Neural progenitor cell (in vitro differentiated cells): Measurements from ENCODE around the gene LTB. TPM values are rescaled to one million over a fixed set of nuclear protein-coding genes. Genes with fewer than 3 reads are reported as not detected.

Experiments used
- DNase-seq: peaks from one replicate; pipeline ENCODE4 v3.0.0-alpha.2; 2016; ENCODE audit warnings: low spot score
- H2AFZ ChIP-seq: fragments of 200-600 bp; sonication (generic); replicated peaks from 2 replicates; pipeline ENCODE4 v1.6.1; 2016; ENCODE audit warnings: antibody characterized with exemption
- H3F3A ChIP-seq: fragments of 200-600 bp; sonication (generic); 2 replicates; pipeline ENCODE4 v1.6.1; 2016; ENCODE audit warnings: antibody characterized with exemption, low read depth
- H3K27ac ChIP-seq: fragments of 200-600 bp; sonication (generic); 2 replicates; pipeline ENCODE4 v1.5.1; 2016; ENCODE audit warnings: mild to moderate bottlenecking
- H3K27me3 ChIP-seq: fragments of 200-600 bp; sonication (generic); 2 replicates; pipeline ENCODE4 v1.6.1; 2016; ENCODE audit warnings: mild to moderate bottlenecking, moderate library complexity
- H3K36me3 ChIP-seq: fragments of 200-600 bp; sonication (generic); 2 replicates; pipeline ENCODE4 v1.5.1; 2016
- H3K4me1 ChIP-seq: fragments of 200-600 bp; sonication (generic); 2 replicates; pipeline ENCODE4 v1.6.1; 2016; ENCODE audit warnings: mixed run types
- H3K4me2 ChIP-seq: fragments of 200-600 bp; sonication (generic); 2 replicates; pipeline ENCODE4 v1.6.1; 2016
- H3K4me3 ChIP-seq: fragments of 200-600 bp; sonication (generic); 2 replicates; pipeline ENCODE4 v1.5.1; 2016
- H3K79me2 ChIP-seq: fragments of 200-600 bp; sonication (generic); 2 replicates; pipeline ENCODE4 v1.6.1; 2016; ENCODE audit warnings: low read depth
- H3K9ac ChIP-seq: fragments of 200-600 bp; sonication (generic); 2 replicates; pipeline ENCODE4 v1.6.1; 2016
- H3K9me3 ChIP-seq: fragments of 200-600 bp; sonication (generic); 2 replicates; pipeline ENCODE4 v1.5.1; 2016; ENCODE audit warnings: low read depth
- H4K20me1 ChIP-seq: fragments of 200-600 bp; sonication (generic); 2 replicates; pipeline ENCODE4 v1.6.1; 2016; ENCODE audit warnings: low read depth
- H3K27ac Mint-ChIP-seq: 3 replicates; pipeline ENCODE4 v1.8.0; 2021; ENCODE audit warnings: mixed read lengths
- H3K27me3 Mint-ChIP-seq: 2 replicates; pipeline ENCODE4 v1.8.0; 2022; ENCODE audit warnings: low read depth, mild to moderate bottlenecking, inconsistent platforms, moderate library complexity, mixed read lengths; ENCODE audit not compliant: insufficient read depth
- H3K36me3 Mint-ChIP-seq: 3 replicates; pipeline ENCODE4 v1.8.0; 2021; ENCODE audit warnings: mixed read lengths
- H3K4me1 Mint-ChIP-seq: 3 replicates; pipeline ENCODE4 v1.8.0; 2021; ENCODE audit warnings: mixed read lengths
- H3K4me3 Mint-ChIP-seq: 3 replicates; pipeline ENCODE4 v1.8.0; 2021; ENCODE audit warnings: mild to moderate bottlenecking, moderate library complexity, mixed read lengths
- H3K9me3 Mint-ChIP-seq: 3 replicates; pipeline ENCODE4 v1.8.0; 2020; ENCODE audit warnings: mixed read lengths
- CTCF ChIP-seq: fragments of 200-600 bp; sonication (generic); IDR thresholded peaks from 2 replicates; pipeline ENCODE4 v1.5.1; 2017; ENCODE audit warnings: antibody characterized with exemption, mild to moderate bottlenecking
- EZH2 ChIP-seq: fragments of 200-600 bp; sonication (generic); IDR thresholded peaks from 2 replicates; pipeline ENCODE4 v1.6.1; 2017; ENCODE audit warnings: antibody characterized with exemption, mild to moderate bottlenecking, moderate library complexity
- EZH2phosphoT487 ChIP-seq: fragments of 200-600 bp; sonication (generic); IDR thresholded peaks from 2 replicates; pipeline ENCODE4 v1.6.1; 2017; ENCODE audit warnings: antibody characterized with exemption
- total RNA-seq: library from RNA; depleted of rRNA; stranded (reverse); fragments of >200 nt; gene quantifications from 2 replicates; pipeline ENCODE4 v1.2.3, GENCODE V29; 2015; ENCODE audit warnings: low replicate concordance

Gene LTB
- total RNA-seq, 1 donor from 2014 or later: not detected

- Mint-ChIP-seq H3K4me1 (peaks cover 2% of the 10 kb centered on the region), H3K27me3 (no peaks in the 10 kb centered on the region), H3K36me3 (no peaks in the 10 kb centered on the region), H3K9me3 (no peaks in the 10 kb centered on the region), H3K27ac (no peak overlapping the region), H3K4me3 (no peak overlapping the region)
- no peak overlapping the region for H3K27ac ChIP-seq
- TF ChIP-seq CTCF (no peak), EZH2 (no peak), EZH2phosphoT487 (no peak)
- H3K4me3 ChIP-seq: no peak overlapping the region
- H3K4me2 ChIP-seq: no peak overlapping the region
- DNase-seq: no peak
- H3K9ac ChIP-seq: no peak overlapping the region
- H3K27me3 ChIP-seq: no peaks in the 10 kb centered on the region
- H3F3A ChIP-seq: no peaks in the 10 kb centered on the region
- H3K9me3 ChIP-seq: no peaks in the 10 kb centered on the region
- no peaks in the 10 kb centered on the region for H3K36me3 ChIP-seq
- no peaks in the 10 kb centered on the region for H3K4me1 ChIP-seq
- H2AFZ ChIP-seq: no peak overlapping the region
- no peaks in the 10 kb centered on the region for H4K20me1 ChIP-seq
- H3K79me2 ChIP-seq: no peaks in the 10 kb centered on the region
Observed at GRCh38 chr6:31609519-31610406, 27.5 kb upstream of the LTB start.

- Mint-ChIP-seq H3K36me3 (no peaks in the 10 kb centered on the region), H3K27me3 (no peaks in the 10 kb centered on the region), H3K4me3 (no peak overlapping the region), H3K27ac (no peak overlapping the region), H3K4me1 (no peaks in the 10 kb centered on the region), H3K9me3 (no peaks in the 10 kb centered on the region)
- H3K9me3 ChIP-seq: no peaks in the 10 kb centered on the region
- H3K4me3 ChIP-seq: no peak overlapping the region
- H3K27me3 ChIP-seq: no peaks in the 10 kb centered on the region
- H3K36me3 ChIP-seq: no peaks in the 10 kb centered on the region
- TF ChIP-seq EZH2phosphoT487: no peak
- no peak for TF ChIP-seq EZH2
- TF ChIP-seq CTCF: no peak
- DNase-seq: no peak
- H3F3A ChIP-seq: no peaks in the 10 kb centered on the region
- H3K27ac ChIP-seq: no peak overlapping the region
- H3K79me2 ChIP-seq: no peaks in the 10 kb centered on the region
- no peaks in the 10 kb centered on the region for H4K20me1 ChIP-seq
- no peak overlapping the region for H2AFZ ChIP-seq
- H3K4me2 ChIP-seq: no peak overlapping the region
- no peaks in the 10 kb centered on the region for H3K4me1 ChIP-seq
- H3K9ac ChIP-seq: no peak overlapping the region
Observed at GRCh38 chr6:31607317-31607716, 25.1 kb upstream of the LTB start.

GRCh38 chr6:31597006-31597405 lies 14.8 kb upstream of the LTB start:
- no peaks in the 10 kb centered on the region for H3K27me3 ChIP-seq
- Mint-ChIP-seq H3K4me3 (no peak overlapping the region), H3K36me3 (no peaks in the 10 kb centered on the region), H3K4me1 (peaks cover 6% of the 10 kb centered on the region), H3K27ac (no peak overlapping the region), H3K9me3 (no peaks in the 10 kb centered on the region), H3K27me3 (peaks cover 11% of the 10 kb centered on the region)
- no peaks in the 10 kb centered on the region for H3K36me3 ChIP-seq
- TF ChIP-seq EZH2 (no peak), CTCF (peak; percentile 50)
- no peaks in the 10 kb centered on the region for H3K79me2 ChIP-seq
- H3K4me2 ChIP-seq: no peak overlapping the region
- no peaks in the 10 kb centered on the region for H3K4me1 ChIP-seq
- no peaks in the 10 kb centered on the region for H4K20me1 ChIP-seq
- H3K9me3 ChIP-seq: no peaks in the 10 kb centered on the region
- H2AFZ ChIP-seq: no peak overlapping the region
- DNase-seq: peak; percentile 40
- no peak overlapping the region for H3K27ac ChIP-seq
- H3K9ac ChIP-seq: no peak overlapping the region
- H3K4me3 ChIP-seq: no peak overlapping the region
- no peaks in the 10 kb centered on the region for H3F3A ChIP-seq
